ENCODE data around the gene LRP2BP. TPM values are rescaled to one million over a fixed set of nuclear protein-coding genes. Genes with fewer than 3 reads are reported as not detected.

The LRP2BP gene
- total RNA-seq, 1 donor from 2014 or later: 1.5 TPM

GRCh38 chr4:185344743-185345538, 50.8 kb downstream of the LRP2BP start:
- ATAC-seq: no peak
- TF ChIP-seq CTCF (IDR thresholded peaks at IDR 0.05): no peak
- peaks cover 62% of the 10 kb centered on the region for H3K36me3 ChIP-seq
- no peaks in the 10 kb centered on the region for H3K9me3 ChIP-seq
- intact Hi-C loops (cut with DNase I): no loop called here
- DNase-seq: no peak
- no peak overlapping the region for H3K4me3 ChIP-seq
- no peak overlapping the region for H3K27ac ChIP-seq
- H3K4me1 ChIP-seq: no peaks in the 10 kb centered on the region
- no peaks in the 10 kb centered on the region for H3K27me3 ChIP-seq (ENCODE audit: low read depth)

- no peak for TF ChIP-seq CTCF (IDR thresholded peaks at IDR 0.05)
- Histone ChIP-seq H3K27ac (peak overlapping the region; percentile 38), H3K4me1 (no peaks in the 10 kb centered on the region), H3K4me3 (no peak overlapping the region), H3K9me3 (no peaks in the 10 kb centered on the region), H3K27me3 (ENCODE audit: low read depth) (no peaks in the 10 kb centered on the region), H3K36me3 (peaks cover 58% of the 10 kb centered on the region)
- ATAC-seq (peak; percentile 43 to 65), DNase-seq (no peak)
- intact Hi-C loops (cut with DNase I): no loop called here
Measured at GRCh38 chr4:185343726-185344581, 51.8 kb downstream of the LRP2BP start.

GRCh38 chr4:185341841-185342240, 53.9 kb downstream of the LRP2BP start:
- Histone ChIP-seq H3K9me3 (no peaks in the 10 kb centered on the region), H3K27me3 (ENCODE audit: low read depth) (no peaks in the 10 kb centered on the region), H3K4me3 (no peak overlapping the region), H3K27ac (no peak overlapping the region), H3K36me3 (peaks cover 38% of the 10 kb centered on the region), H3K4me1 (no peaks in the 10 kb centered on the region)
- no peak for DNase-seq
- ATAC-seq: no peak
- intact Hi-C loops (cut with DNase I): no loop called here
- TF ChIP-seq CTCF (IDR thresholded peaks at IDR 0.05): no peak

GRCh38 chr4:185341377-185341776, 54.3 kb downstream of the LRP2BP start:
- peaks cover 33% of the 10 kb centered on the region for H3K36me3 ChIP-seq
- H3K9me3 ChIP-seq: no peaks in the 10 kb centered on the region
- H3K4me3 ChIP-seq: no peak overlapping the region
- no peaks in the 10 kb centered on the region for H3K27me3 ChIP-seq (ENCODE audit: low read depth)
- no peaks in the 10 kb centered on the region for H3K4me1 ChIP-seq
- intact Hi-C loops (cut with DNase I): no loop called here
- no peak for TF ChIP-seq CTCF (IDR thresholded peaks at IDR 0.05)
- ATAC-seq (no peak), DNase-seq (no peak)
- H3K27ac ChIP-seq: no peak overlapping the region

GRCh38 chr4:185339941-185340340, 55.8 kb downstream of the LRP2BP start:
- no peak for ATAC-seq
- intact Hi-C loops (cut with DNase I): no loop called here
- Histone ChIP-seq H3K27me3 (ENCODE audit: low read depth) (no peaks in the 10 kb centered on the region), H3K4me1 (no peaks in the 10 kb centered on the region), H3K9me3 (no peaks in the 10 kb centered on the region), H3K4me3 (no peak overlapping the region), H3K36me3 (peaks cover 34% of the 10 kb centered on the region), H3K27ac (no peak overlapping the region)
- DNase-seq: no peak
- no peak for TF ChIP-seq CTCF (IDR thresholded peaks at IDR 0.05)
